Stimulated activated CD4-positive, alpha-beta T cell treated with anti-CD3 and anti-CD28 coated beads, Interleukin-4, amount 100 ng/mL, for 24 hours (primary cell): ENCODE results near the gene HAPLN1.
"Not testable (repeated sequence)": the region's sequence is repeated elsewhere in the genome, so short reads cannot be mapped to it uniquely, and the experiment has no call there.

Experiments
- DNase-seq: peaks from one replicate; pipeline ENCODE4 v3.0.0-alpha.2; 2020

HAPLN1 gene

GRCh38 chr5:83720836-83721537 is at the start of gene HAPLN1:
Gene HAPLN1 (minus strand): TSS chr5:83720855. CDS start chr5:83673523, 47,332 bp downstream.
- DNase-seq: no peak

DNA sequence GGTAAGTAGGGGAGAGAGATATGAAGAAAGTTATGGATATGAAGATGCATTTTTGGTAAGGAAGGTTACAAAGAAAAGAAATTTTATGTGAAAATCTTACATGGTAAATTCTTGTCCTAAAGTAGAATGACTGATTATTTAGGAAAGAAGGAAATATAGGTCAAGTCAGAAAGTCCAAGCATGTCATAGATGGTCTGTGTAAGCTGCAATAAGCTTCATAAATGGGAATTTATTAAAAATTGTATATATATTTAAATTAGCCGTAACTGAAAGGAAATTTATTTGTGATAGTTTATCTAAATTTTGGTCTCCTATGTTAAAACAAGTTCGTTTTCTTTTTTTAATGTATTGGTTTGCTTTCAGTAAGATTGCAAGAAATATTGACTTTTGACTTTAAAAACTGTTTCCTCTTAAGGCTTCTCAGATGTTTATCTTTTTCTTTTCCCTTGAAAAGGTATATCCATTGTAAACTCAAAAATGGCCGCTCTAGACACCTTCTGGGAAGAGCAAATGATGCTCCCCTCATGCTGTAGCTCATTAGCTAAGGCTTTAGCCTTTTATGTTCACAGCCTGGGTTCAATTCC is 46.8 kb upstream of the HAPLN1 start:
- no peak for DNase-seq

DNA sequence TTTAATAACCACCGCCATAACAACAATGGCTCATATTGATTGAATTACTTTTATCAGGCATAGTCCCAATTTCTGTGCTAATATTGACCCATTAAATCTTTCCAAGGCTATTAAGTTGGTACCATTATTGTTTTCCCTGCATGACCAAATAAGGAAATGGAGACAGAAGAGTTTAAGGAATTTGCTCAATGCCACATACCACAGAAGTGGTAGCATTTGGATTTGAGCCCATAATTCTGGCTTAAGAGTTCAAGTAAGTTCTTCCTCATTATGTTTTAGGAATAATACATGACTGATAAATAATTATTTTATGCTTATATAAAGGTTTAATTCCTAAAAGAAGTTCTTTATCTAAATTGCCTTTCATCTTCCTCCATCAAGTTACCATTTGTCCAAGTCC is 43.4 kb upstream of the HAPLN1 start:
- no peak for DNase-seq

DNA sequence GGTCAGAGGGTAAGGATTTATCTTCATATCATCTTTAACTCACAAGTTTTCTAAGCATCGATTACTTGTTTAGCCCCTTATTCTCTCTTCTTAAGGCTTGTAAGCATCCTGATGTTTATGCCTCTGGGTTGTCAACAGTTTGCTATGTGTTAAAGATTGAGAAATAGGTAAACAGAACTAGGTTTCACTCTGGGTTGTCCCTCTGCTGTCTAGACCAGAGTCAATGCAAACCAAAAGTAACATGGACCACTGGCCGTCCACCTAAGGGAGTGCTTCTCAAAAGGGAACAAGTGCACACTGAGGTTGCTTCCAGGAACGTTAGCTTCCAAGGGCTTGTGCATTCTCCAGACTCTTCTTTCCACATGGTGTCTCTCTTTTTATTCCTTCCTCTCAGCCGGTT is 39.9 kb upstream of the HAPLN1 start:
- no peak for DNase-seq

GRCh38 chr5:83752700-83753099 is 32.0 kb upstream of the HAPLN1 start:
- DNase-seq: no peak

DNA sequence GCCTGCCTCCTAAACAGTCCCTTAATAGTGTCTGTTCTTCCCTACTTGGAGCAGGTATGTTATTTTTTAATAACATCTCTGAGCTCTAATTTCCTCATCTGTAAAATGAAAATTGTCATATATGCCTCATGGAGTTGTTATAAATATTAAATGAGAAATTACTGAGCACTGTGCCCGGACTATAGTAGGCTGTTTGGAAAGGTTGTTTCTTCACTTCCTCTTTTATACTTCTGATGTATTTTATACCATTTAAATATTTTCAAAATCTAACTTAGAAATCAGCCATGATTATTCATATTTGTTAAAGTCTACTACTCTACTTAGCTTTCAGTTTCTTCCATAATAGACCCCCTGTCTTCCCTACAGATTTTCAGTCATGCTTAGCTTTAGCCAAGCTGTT is 30.5 kb upstream of the HAPLN1 start:
- DNase-seq: no peak

DNA sequence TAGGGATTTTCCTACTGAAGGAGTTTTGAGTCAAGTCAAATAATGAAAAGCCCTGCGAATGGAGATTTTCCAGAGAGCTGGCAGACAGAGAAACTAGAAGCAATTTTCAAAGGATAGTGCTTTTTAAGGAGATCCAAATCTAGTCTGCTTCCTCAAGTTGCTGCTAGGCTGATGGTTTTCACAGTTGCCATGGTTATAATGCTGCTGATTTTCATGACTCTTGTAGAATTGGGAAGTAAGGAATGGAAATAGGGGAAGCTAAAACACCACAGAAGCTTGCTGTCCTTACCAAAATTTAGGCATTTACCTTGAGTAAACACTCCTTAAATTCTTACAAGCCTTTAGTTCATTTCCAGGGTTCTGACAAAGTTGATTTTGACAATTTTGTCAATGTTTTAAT is 30.1 kb upstream of the HAPLN1 start:
- no peak for DNase-seq

DNA sequence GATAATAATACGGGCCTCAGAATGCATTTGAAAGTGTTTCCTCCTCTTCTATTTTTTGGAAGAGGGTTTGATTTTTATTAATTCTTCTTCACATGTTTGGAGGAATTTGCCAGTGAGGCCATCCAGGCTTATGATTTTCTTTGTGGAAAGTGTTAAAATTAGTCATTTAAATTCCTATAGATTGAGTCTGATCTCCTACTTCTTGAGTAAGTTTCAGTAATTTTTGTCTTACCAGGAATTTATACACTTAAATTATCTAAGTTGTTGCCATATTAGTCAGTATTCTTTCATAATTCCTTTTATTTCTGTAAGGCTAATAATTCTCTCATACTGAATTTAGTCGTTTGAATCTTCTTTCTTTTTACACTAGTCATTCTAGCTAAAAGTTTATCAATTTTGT is 25.2 kb upstream of the HAPLN1 start:
- DNase-seq: no peak

DNA sequence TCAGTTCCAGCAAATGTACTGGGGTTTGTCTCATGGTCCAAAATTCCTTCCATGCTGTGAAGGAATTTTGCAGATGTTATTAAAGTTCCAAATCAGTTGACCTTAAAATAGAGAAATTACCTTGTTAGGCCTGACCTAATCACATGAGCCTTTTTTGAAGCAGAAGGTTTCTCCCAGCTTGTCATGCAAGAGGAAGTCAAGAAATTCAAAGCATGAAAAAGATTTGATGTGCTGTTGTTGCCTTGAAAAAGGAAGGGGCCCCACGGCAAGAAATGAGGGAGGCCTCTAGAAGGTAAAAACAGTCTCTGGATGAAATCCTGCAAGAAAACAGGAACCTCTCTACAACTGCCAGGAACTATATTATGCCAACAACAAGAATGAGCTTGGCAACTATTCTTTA is 24.2 kb upstream of the HAPLN1 start:
- DNase-seq: no peak

GRCh38 chr5:83742089-83742488 is 21.4 kb upstream of the HAPLN1 start:
- DNase-seq: no peak

DNA sequence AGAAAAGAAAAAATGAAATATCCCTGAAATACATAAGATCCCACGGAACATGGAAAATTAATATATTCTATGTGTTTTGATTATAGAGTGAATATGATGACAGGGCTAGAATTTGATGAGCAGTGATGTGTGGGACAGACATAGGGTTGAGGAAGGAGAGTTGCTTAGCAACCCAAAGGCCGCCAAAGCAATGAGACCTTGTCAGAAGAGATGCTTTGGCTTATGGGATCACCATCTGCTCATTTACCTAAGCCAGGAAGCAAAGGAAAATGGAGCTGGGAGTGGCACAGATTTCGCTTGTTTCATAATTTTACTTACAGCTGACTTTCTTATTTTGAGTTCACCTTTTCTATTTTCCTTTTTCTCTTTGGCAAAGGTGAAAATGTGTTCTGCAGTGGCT is 20.9 kb upstream of the HAPLN1 start:
- no peak for DNase-seq

DNA sequence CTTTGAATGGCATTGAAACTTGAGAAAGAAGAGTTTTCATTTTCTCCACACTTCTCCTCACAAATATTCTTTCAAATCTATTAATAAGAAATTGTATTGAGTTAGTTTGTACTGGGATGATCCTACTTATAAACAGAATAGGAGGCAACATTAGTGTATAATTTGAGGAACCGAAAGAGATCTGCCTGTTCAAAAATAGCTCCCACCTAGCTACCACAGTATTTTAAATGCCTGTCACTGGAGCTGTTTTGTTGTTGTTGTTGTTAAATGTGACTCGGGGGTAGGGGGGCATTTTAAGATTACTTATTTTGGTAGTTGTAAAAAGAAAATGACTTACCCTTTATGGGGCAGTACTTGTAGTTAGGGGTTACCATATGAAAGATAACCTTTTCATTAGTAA is 20.1 kb upstream of the HAPLN1 start:
- DNase-seq: no peak

DNA sequence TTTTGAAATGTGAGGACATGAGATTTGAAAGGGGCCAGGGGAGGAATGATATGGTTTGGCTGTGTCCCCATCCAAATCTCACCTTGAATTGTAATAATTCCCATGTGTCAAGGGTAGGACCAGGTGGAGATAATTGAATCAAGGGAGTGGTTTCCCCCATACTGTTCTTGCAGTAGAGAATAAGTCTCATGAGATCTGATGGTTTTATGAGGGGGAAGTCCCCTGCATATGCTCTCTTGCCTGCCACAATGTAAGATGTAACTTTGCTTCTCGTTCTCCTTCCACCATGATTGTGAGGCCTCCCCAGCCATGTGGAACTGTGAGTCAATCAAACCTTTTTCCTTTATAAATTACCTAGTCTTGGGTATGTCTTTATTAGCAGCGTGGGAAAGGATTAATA is 15.5 kb upstream of the HAPLN1 start:
- DNase-seq: not testable (repeated sequence)

- not testable (repeated sequence) for DNase-seq
These were observed 14.4 kb upstream of the HAPLN1 start for GRCh38 chr5:83735058-83735457.

DNA sequence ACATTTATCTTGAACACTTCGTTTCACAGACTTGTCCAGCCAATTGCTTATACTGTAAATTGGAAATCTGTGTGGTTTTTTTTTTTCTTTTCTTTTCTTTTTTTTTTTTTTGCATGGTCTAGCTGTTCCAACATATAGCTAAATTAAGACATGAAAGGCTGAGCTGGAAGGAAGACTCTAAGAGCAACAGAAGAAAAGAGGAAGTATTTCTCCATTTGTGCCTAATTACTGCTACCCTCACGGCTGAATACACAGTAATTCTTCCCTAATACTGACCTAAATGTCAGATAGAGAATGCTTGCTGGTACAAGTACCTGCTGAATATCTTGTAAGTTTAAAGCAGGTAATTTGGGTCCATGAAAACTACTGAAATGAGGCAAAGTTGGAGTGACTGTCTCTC is 11.0 kb upstream of the HAPLN1 start:
- no peak for DNase-seq

- DNase-seq: no peak
These were observed 8.7 kb upstream of the HAPLN1 start for GRCh38 chr5:83729362-83729761.

DNA sequence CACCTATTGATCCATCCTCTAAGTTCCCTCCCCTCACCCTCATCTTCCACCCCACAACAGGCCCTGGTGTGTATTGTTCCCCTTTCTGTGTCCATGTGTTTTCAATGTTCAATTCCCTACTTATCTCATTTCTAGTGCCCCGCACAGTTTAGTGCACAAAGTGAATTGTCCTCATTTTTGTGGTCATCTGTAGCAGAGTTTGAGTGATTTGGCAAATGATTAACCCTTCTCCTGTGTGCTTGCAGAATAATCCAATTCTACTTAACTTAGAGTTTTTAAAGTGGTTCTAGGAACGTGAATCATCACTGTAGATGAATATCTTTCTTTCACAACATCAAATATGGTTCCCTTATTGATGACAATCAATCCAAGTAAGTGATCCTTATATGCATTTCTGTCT is 6.3 kb upstream of the HAPLN1 start:
- DNase-seq: no peak

- DNase-seq: no peak
These were observed 4.3 kb upstream of the HAPLN1 start for GRCh38 chr5:83724935-83725334.

- no peak for DNase-seq
These were observed 3.3 kb upstream of the HAPLN1 start for GRCh38 chr5:83724001-83724400.

DNA sequence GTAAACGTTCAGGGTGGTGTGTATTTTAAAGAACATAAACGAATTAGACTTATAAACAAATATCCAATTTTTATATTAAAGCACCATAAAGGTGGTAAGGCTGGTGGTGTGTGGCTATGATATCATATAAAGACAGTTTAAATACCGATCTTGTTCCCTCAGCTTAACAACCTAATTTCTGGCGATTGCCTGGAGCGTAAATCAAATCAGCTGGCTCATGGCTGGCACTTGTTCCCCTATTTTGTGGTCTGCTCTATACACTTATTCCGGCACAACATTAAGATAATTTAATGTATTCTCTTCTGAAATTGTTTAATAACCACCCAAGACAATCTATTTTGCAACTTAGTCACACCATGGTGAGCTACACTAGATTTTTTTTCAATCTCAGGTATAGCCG is 2.4 kb upstream of the HAPLN1 start:
- no peak for DNase-seq

DNA sequence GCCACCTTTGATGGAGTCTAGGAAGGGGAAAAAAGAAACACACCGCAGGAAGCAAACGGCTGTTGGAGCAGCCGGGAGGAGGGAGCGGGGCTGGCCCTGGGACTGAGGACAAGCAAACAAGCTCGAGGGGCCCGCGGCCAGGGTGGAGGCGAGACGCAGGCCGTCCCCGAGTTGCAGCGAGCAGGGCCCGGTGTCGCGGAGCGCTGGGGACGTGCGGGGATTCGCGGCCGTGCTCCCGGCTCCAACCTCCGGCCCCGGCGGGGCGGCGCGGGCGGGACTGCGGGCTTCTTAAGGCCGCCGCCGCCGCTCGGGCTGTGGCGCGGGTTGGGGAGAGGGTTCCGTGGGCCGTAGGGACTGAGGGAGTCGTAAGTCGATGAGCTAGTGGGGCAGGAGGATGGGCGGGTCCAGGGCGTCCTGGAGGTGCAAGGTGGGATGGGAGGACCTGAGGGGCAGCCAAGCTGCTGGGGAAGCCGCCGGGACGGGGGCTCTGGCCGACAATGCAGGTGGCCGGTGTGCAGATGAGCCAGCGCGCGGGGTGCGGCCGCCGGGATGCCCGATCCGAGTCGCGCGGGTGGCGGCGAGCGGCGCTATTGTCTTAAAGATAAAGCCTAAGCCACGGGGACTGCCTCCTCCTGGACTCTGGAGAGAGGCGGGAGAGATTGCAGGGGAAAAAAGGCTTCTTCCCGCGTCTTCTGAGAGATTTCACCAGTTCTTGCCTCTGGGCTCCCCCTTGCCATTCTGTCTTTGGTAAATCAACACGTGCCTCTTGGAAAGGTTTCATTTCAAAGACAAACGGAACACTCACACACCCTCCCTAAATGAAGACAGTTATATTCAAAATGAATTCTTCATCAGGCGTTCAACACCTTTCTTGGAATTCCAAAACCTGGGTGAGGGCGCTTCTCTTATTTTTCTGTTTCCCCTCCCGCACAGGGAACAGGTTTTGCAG is 1.6 kb upstream of the HAPLN1 start:
- DNase-seq: no peak

GRCh38 chr5:83718936-83719495 is 1.6 kb downstream of the HAPLN1 start:
- no peak for DNase-seq

- no peak for DNase-seq
These were observed 2.3 kb downstream of the HAPLN1 start for GRCh38 chr5:83718195-83718825.
